ENCODE data around the gene MED12L.

MED12L gene

GRCh38 chr3:151393146-151393830 is 307.8 kb downstream of the MED12L start:
- no peak for DNase-seq

DNA sequence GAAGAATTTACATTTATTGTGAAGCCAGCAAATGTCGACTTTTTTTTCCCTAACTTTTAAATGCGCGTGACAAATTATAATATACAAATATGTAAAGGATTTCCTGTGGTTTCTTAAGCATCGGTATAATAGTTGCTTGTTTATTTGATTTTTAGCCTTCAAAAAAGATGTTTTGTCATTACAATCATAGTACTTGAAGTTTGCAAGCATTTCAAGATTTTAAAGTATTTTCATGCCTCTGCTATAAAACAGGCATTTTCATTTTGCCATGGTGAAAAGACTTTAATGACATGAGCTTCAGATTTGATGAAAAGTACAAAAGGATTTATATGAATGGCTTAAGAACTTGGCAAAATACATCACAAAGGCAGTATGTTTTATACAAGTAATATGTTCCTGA is 308.5 kb downstream of the MED12L start:
- DNase-seq: no peak

DNA sequence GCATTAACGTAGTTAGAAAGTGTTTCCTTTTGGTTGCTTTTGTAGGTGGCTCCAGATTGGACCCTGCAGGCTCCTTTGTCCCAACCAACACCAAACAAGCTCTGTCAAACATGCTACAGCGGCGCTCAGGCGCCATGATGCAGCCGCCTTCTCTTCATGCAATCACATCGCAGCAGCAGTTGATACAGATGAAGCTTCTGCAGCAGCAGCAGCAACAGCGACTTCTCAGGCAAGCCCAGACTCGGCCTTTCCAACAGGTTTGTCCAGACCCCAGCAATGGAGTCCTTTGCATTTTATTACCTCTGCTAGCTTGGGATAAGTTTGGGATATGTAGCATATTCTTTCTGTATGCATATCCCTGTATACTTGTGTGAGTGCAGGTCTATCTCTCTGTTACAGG is 309.1 kb downstream of the MED12L start:
- no peak for DNase-seq

- DNase-seq: no peak
These were observed 310.3 kb downstream of the MED12L start for GRCh38 chr3:151395806-151396205.

DNA sequence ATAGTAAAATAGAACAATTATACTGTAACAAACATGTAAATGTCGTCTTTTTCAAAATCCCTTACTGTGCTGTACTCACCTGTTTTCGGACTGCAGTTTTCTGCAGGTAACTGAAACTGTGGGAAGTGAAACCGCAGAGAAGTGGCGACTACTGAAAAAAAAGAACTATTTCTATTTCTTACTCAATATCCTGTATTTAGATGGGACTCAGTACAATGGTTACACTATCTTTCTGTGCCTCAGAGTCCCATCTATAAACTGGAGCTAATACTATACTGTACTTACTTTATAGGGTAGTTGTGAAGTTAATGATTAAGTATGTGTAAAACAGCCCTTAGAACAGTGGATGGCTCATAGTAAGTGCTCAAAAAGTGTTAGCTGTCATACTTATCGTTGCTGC is 313.4 kb downstream of the MED12L start:
- no peak for DNase-seq

DNA sequence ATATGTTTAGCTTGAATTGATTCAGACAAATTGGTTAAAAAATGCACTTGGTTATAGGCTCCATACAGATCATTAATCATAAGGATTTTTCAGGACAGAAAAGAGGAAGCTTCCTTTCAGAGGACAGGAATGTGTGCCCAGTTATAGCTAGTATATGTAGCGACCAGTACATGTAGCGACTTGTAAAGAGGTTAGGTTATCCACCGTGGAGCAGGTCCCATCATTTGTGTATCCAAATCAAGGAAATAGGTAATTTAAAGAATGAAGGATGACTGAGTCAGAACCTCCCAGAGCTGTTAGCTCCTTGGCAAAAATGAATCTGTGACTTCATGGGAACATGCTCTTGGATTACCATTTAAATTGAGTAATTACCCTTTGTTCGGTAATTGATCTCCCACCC is 314.9 kb downstream of the MED12L start:
- no peak for DNase-seq

GRCh38 chr3:151402349-151402748 is 316.9 kb downstream of the MED12L start:
- DNase-seq: no peak

GRCh38 chr3:151403246-151403645 is 317.8 kb downstream of the MED12L start:
- DNase-seq: no peak

GRCh38 chr3:151404316-151404715 is 318.9 kb downstream of the MED12L start:
- DNase-seq: no peak

DNA sequence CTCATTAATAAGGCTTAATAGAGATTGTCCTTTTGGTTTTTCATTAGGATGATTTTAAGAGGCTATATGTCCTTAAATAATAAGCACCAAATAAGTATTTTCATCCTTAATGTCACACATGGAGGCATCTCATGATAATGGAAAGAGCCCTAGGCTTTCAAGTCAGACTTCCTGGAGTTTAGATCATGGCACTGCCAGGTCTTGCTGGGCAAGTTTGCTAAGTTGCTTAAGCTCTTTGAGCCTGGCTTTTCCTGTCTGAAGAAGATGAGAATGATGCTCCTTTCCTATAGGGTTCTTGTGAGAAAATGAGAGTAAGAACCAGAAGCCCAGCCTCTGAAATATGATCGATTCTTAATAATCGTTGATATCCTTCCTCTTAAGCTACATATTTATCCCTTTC is 322.5 kb downstream of the MED12L start:
- DNase-seq: no peak

DNA sequence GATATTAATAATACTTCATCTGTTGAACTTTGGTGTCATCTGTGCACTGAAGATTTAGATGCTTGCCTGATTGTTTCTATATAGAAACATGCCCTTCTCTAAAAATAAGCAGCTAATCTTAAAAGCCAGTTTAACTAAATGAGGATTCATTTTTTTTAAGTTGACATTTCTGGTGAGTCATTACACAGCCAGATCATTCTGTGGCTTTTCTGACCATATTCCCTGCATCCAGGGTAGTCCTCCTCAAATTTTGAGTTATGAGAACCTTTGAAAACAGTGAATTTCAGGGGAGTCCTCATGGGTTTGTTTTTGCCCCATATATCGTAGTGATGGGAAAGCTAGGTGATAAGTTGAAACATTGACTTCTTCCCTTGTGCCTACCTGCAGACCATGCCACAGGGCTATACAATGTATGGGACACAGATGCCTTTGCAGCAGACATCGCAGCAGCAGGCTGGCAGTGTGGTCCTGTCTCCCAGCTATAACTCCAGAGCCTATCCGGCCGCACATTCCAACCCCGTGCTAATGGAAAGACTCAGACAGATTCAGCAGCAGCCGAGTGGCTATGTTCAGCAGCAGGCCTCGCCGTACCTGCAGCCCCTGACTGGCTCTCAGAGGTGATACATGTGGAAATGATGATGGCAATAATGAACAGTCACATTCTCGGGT is 325.6 kb downstream of the MED12L start:
- DNase-seq: no peak

DNA sequence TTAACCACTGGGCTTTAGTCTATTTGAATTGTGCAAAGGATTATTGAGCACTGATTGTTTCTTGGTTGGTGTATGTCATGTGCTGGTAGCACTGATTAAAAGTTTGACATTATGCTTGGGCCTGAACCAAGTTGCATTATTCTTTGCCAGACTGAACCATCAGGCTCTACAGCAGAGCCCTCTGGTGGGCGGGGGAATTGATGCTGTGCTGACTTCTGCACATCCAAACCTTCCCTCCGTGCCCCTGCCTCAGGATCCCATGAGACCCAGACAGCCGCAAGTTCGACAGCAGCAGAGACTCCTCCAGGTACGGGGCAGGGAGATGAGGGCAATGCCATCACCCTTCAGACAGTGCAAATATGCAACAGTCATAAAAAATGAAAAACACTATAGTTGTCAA is 327.5 kb downstream of the MED12L start:
- DNase-seq: no peak

- DNase-seq: no peak
These were observed 329.8 kb downstream of the MED12L start for GRCh38 chr3:151415289-151415688.

- DNase-seq: no peak
These were observed 334.3 kb downstream of the MED12L start for GRCh38 chr3:151419806-151420205.

DNA sequence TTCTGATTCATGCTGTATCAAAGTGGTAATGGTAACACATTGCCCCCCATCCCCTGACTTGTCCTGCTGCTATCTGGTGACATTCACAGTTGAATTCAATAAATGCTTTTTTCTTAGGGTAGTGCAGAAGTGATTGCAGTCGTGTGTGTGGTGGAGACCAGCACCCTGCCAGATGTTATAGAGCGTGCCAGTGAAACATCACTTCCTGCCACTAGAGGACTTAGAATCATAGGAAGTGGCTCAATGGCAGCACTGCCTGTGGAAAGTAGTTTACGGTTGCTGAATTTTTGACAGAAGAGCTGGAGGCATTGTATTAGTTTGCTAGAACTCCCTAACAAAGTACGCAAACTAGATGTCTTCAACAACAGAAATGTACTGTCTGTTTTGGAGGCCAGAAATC is 336.5 kb downstream of the MED12L start:
- no peak for DNase-seq

DNA sequence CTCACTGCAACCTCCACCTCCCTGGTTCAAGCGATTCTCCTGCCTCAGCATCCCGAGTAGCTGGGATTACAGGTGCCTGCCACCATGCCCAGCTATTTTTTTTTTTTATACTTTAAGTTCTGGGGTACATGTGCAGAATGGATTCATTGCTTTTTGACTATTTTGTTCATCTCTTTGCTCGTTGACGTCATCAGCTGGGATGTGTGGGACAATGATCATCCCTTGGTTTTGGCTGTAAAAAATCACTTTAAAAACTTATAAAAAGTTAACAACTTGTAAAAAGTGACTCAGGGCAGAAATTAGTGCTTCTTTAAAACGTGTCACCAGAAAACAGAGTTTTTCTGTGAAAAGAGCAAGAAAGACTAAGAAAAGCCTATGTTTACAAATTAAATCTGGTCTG is 337.6 kb downstream of the MED12L start:
- no peak for DNase-seq

DNA sequence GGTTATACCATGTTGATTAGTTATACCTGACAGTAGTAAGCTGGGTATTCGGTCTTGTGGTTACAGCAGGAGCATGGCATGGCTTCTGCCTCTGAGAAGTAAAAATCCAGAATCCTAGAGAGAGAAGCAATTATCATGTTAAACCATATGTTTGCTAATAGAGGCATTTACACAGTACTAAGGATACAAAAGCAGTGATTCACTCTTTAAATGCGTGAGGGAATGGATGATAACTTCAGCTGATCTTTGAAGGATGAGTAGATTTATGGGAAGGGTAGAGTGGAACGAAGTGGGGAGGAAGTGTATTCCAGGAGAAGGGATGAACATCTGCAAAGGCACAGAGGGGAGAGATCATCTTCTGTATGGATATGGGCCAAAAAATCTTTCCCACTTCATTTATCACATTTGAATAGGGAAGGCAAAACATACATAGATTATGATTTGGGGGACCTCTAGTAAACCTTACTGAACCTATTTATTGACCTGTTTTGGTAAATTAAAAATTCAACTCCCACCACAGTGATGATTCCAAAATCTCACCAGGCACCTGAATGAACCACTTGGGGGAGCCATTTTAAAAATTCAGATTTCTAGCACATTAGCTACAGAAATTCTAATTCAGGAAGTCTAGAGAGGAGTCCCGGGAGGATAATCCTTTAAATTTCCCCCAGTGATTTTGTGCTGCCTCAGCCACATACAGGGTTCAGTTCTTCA is 340.3 kb downstream of the MED12L start:
- DNase-seq: no peak

DNA sequence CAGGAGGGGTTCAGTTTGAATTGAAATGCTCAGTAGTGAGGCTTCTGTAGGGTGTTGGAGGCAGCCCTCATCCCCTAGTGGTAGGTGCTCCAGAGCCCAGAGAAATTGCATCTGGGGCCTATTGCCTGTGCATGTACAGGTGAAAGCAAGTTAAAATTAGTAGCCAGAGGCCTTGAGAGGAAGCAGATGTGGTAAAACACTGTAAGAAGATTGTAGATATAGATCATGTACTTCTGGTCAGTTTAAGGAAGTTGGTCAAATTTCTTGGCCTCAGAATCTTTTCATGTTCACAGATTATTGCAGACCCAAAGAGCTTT is 340.8 kb downstream of the MED12L start:
- DNase-seq: no peak

GRCh38 chr3:151428386-151428785 is 342.9 kb downstream of the MED12L start:
- DNase-seq: no peak

GRCh38 chr3:151430821-151431484 is 345.5 kb downstream of the MED12L start:
- DNase-seq: no peak

DNA sequence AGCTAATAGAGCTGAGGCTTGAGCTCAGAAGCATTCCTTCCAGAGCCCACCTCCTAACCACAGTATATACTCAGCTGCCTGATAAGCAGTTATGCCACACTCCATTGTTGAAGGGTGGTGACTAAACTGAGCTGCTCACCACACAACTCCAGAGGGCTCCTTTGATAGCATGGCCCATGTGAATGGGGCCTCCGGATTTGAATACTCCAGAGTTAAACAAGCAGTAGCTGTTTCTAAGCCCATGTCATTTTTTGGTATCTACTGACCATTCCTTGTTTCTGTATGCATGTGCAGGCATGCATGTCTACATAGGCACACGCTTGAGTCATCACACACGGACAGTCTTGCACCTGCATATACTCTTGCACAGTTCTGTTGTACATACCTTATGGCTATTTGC is 346.5 kb downstream of the MED12L start:
- no peak for DNase-seq

- no peak for DNase-seq
These were observed 347.3 kb downstream of the MED12L start for GRCh38 chr3:151432616-151433372.
